Measurements from ENCODE around the gene KCTD16. TPM values are rescaled to one million over a fixed set of nuclear protein-coding genes. Genes with fewer than 3 reads are reported as not detected.

KCTD16 gene
- total and polyA plus RNA-seq, 8 donors, result 0.18 to 0.73 (median 0.35) TPM

- Histone ChIP-seq H3K27me3 (no peaks in the 10 kb centered on the region), H3K27ac (no peak overlapping the region), H3K4me1 (no peaks in the 10 kb centered on the region), H3K36me3 (no peaks in the 10 kb centered on the region), H3K9me3 (no peaks in the 10 kb centered on the region), H3K4me3 (no peak overlapping the region)
- TF ChIP-seq CTCF (IDR thresholded peaks at IDR 0.05), result peak in 1 of 2 donors; percentile 14
- intact Hi-C loops (cut with DNase I), result no loop called here
- DNase-seq, result no peak
- ATAC-seq, result no peak
These were observed 219.5 kb downstream of the KCTD16 start for GRCh38 chr5:144390133-144390532.

GRCh38 chr5:144391044-144391443 lies 220.4 kb downstream of the KCTD16 start:
- intact Hi-C loops (cut with DNase I), result no loop called here
- H3K4me3 ChIP-seq, result no peak overlapping the region
- no peak overlapping the region for H3K27ac ChIP-seq
- no peaks in the 10 kb centered on the region for H3K27me3 ChIP-seq
- H3K4me1 ChIP-seq, result no peaks in the 10 kb centered on the region
- DNase-seq, result no peak
- H3K9me3 ChIP-seq, result no peaks in the 10 kb centered on the region
- no peaks in the 10 kb centered on the region for H3K36me3 ChIP-seq
- TF ChIP-seq CTCF (IDR thresholded peaks at IDR 0.05), result no peak
- ATAC-seq, result no peak

- Histone ChIP-seq H3K27ac (no peak overlapping the region), H3K36me3 (no peaks in the 10 kb centered on the region), H3K9me3 (no peaks in the 10 kb centered on the region), H3K4me1 (no peaks in the 10 kb centered on the region), H3K27me3 (no peaks in the 10 kb centered on the region), H3K4me3 (no peak overlapping the region)
- intact Hi-C loops (cut with DNase I), result no loop called here
- no peak for TF ChIP-seq CTCF (IDR thresholded peaks at IDR 0.05)
- ATAC-seq (no peak), DNase-seq (no peak)
These were observed 223.2 kb downstream of the KCTD16 start for GRCh38 chr5:144393641-144394435.

- ATAC-seq (no peak), DNase-seq (no peak)
- Histone ChIP-seq H3K27ac (no peak overlapping the region), H3K36me3 (no peaks in the 10 kb centered on the region), H3K4me3 (no peak overlapping the region), H3K9me3 (no peaks in the 10 kb centered on the region), H3K4me1 (no peaks in the 10 kb centered on the region), H3K27me3 (no peaks in the 10 kb centered on the region)
- TF ChIP-seq CTCF (IDR thresholded peaks at IDR 0.05), result no peak
- intact Hi-C loops (cut with DNase I), result no loop called here
These were observed 225.0 kb downstream of the KCTD16 start for GRCh38 chr5:144395704-144396103.

- Histone ChIP-seq H3K9me3 (no peaks in the 10 kb centered on the region), H3K27me3 (no peaks in the 10 kb centered on the region), H3K4me3 (no peak overlapping the region), H3K27ac (no peak overlapping the region), H3K4me1 (no peaks in the 10 kb centered on the region), H3K36me3 (no peaks in the 10 kb centered on the region)
- TF ChIP-seq CTCF (IDR thresholded peaks at IDR 0.05), result no peak
- intact Hi-C loops (cut with DNase I), result no loop called here
- DNase-seq (no peak), ATAC-seq (no peak)
These were observed 232.4 kb downstream of the KCTD16 start for GRCh38 chr5:144403058-144403457.
